OCI-LY3 (cell line): ENCODE data around the gene CLDN9.

Source experiments
- H2AFZ ChIP-seq: fragments of 200-600, 300-600 bp; shearing (Covaris generic); 2 replicates; pipeline ENCODE4 v1.6.0; 2014; ENCODE audit warnings: antibody characterized with exemption, low read depth, low read length
- H3K27ac ChIP-seq: fragments of 200-600, 300-600 bp; sonication (generic); 2 replicates; pipeline ENCODE4 v1.5.1; 2014; ENCODE audit warnings: mild to moderate bottlenecking, low read length, moderate library complexity, mixed read lengths
- H3K27me3 ChIP-seq: fragments of 200-600, 300-600 bp; sonication (generic); 2 replicates; pipeline ENCODE4 v1.6.1; 2014; ENCODE audit warnings: low read depth, low read length, mixed read lengths
- H3K36me3 ChIP-seq: fragments of 200-600, 300-600 bp; sonication (generic); replicated peaks from 2 replicates; pipeline ENCODE3; 2014; ENCODE audit warnings: low read depth, low read length, mixed read lengths
- H3K4me1 ChIP-seq: fragments of 300-600, 200-600 bp; sonication (generic); 2 replicates; pipeline ENCODE4 v1.6.1; 2014; ENCODE audit warnings: low read length, mixed read lengths
- H3K4me2 ChIP-seq: fragments of 200-600, 300-600 bp; sonication (generic); 2 replicates; pipeline ENCODE4 v1.6.1; 2014; ENCODE audit warnings: low read length, mixed read lengths
- H3K4me3 ChIP-seq: fragments of 300-600, 200-600 bp; sonication (generic); 2 replicates; pipeline ENCODE4 v1.5.1; 2014; ENCODE audit warnings: antibody characterized with exemption, mild to moderate bottlenecking, low read length, moderate library complexity
- H3K79me2 ChIP-seq: fragments of 300-600, 200-600 bp; shearing (Covaris generic); 2 replicates; pipeline ENCODE4 v1.6.1; 2014; ENCODE audit warnings: mild to moderate bottlenecking, low read length, mixed read lengths
- H3K9ac ChIP-seq: fragments of 300-600, 200-600 bp; shearing (Covaris generic); 2 replicates; pipeline ENCODE4 v1.6.0; 2014; ENCODE audit warnings: mild to moderate bottlenecking, low read length, moderate library complexity
- H3K9me3 ChIP-seq: fragments of 200-600, 300-600 bp; shearing (Covaris generic); 2 replicates; pipeline ENCODE4 v1.6.1; 2014; ENCODE audit warnings: low read length, mixed read lengths; ENCODE audit not compliant: insufficient read depth
- H4K20me1 ChIP-seq: fragments of 200-600, 300-600 bp; sonication (generic); 2 replicates; pipeline ENCODE4 v1.6.1; 2016; ENCODE audit warnings: low read length, mixed read lengths; ENCODE audit not compliant: insufficient read depth
- EZH2phosphoT487 ChIP-seq: fragments of 200-600 bp; shearing (Covaris generic); IDR thresholded peaks from 2 replicates; pipeline ENCODE4 v1.6.1; 2018; ENCODE audit warnings: antibody characterized with exemption, mixed run types, low read depth
- TF ChIP-seq, protein P1 (sequence below): fragments of 200-600, 300-600 bp; sonication (generic); IDR thresholded peaks from 2 replicates; pipeline ENCODE4 v1.5.1; 2014; ENCODE audit warnings: antibody characterized with exemption, low read length, low read depth

CLDN9 gene

DNA sequence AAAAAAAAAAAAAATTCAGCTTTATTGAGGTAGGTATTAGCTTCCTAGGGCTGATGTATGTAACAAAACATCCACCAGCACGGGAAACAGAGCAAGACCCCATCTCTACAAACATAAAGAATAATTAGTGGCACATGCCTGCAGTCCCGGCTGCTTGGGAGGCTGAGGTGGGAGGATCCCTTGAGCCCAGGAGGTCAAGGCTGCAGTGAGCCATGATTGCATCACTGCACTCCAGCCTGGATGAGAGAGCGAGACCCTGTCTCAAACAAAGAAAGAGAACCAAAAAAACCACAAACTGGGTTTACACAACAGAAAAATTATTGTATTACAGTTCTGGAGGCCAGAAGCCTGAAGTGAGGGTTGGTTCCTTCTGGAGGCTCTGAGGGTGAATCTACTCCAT is 29.7 kb downstream of the CLDN9 start:
- H2AFZ ChIP-seq: no peak overlapping the region
- no peaks in the 10 kb centered on the region for H4K20me1 ChIP-seq
- H3K9me3 ChIP-seq: no peaks in the 10 kb centered on the region
- no peak overlapping the region for H3K27ac ChIP-seq
- no peak overlapping the region for H3K4me2 ChIP-seq
- H3K27me3 ChIP-seq: no peaks in the 10 kb centered on the region
- H3K36me3 ChIP-seq: no peaks in the 10 kb centered on the region
- H3K9ac ChIP-seq: no peak overlapping the region
- no peak overlapping the region for H3K4me3 ChIP-seq
- TF ChIP-seq, protein P1, sequence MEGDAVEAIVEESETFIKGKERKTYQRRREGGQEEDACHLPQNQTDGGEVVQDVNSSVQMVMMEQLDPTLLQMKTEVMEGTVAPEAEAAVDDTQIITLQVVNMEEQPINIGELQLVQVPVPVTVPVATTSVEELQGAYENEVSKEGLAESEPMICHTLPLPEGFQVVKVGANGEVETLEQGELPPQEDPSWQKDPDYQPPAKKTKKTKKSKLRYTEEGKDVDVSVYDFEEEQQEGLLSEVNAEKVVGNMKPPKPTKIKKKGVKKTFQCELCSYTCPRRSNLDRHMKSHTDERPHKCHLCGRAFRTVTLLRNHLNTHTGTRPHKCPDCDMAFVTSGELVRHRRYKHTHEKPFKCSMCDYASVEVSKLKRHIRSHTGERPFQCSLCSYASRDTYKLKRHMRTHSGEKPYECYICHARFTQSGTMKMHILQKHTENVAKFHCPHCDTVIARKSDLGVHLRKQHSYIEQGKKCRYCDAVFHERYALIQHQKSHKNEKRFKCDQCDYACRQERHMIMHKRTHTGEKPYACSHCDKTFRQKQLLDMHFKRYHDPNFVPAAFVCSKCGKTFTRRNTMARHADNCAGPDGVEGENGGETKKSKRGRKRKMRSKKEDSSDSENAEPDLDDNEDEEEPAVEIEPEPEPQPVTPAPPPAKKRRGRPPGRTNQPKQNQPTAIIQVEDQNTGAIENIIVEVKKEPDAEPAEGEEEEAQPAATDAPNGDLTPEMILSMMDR: no peak
- no peak for TF ChIP-seq EZH2phosphoT487
- H3K4me1 ChIP-seq: peaks cover 6% of the 10 kb centered on the region; the same call in 1 of the 2 replicates
- H3K79me2 ChIP-seq: no peaks in the 10 kb centered on the region

DNA sequence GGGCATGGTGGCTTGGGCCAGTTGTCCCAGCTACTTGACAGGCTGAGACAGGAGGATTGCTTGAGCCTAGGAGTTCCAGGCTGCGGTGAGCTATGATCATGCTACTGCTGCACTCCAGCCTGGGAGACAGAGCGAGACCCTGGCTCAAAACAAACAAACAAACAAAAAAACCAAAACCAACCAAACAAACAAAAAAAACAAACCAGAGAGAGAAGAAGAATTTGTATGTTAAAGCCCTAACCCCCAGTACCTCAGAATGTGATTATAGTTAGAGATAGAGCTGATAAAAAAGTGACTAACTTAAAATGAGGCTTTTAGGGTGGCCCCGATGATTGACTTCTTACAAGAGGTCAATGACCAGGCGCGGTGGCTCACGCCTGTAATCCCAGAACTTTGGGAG is 32.0 kb downstream of the CLDN9 start:
- peak overlapping the region; percentile 85 for H3K4me2 ChIP-seq
- H3K36me3 ChIP-seq: no peaks in the 10 kb centered on the region
- no peak overlapping the region for H3K27ac ChIP-seq
- H4K20me1 ChIP-seq: no peaks in the 10 kb centered on the region
- 0 out of 2 replicates have a peak, but pooled peaks cover 4% of the 10 kb centered on the region for H3K4me1 ChIP-seq
- TF ChIP-seq EZH2phosphoT487: no peak
- TF ChIP-seq, protein P1: no peak
- H3K27me3 ChIP-seq: no peaks in the 10 kb centered on the region
- H3K79me2 ChIP-seq: no peaks in the 10 kb centered on the region
- H2AFZ ChIP-seq: no peak overlapping the region
- no peaks in the 10 kb centered on the region for H3K9me3 ChIP-seq
- H3K9ac ChIP-seq: no peak overlapping the region
- H3K4me3 ChIP-seq: peak overlapping the region; percentile 86

DNA sequence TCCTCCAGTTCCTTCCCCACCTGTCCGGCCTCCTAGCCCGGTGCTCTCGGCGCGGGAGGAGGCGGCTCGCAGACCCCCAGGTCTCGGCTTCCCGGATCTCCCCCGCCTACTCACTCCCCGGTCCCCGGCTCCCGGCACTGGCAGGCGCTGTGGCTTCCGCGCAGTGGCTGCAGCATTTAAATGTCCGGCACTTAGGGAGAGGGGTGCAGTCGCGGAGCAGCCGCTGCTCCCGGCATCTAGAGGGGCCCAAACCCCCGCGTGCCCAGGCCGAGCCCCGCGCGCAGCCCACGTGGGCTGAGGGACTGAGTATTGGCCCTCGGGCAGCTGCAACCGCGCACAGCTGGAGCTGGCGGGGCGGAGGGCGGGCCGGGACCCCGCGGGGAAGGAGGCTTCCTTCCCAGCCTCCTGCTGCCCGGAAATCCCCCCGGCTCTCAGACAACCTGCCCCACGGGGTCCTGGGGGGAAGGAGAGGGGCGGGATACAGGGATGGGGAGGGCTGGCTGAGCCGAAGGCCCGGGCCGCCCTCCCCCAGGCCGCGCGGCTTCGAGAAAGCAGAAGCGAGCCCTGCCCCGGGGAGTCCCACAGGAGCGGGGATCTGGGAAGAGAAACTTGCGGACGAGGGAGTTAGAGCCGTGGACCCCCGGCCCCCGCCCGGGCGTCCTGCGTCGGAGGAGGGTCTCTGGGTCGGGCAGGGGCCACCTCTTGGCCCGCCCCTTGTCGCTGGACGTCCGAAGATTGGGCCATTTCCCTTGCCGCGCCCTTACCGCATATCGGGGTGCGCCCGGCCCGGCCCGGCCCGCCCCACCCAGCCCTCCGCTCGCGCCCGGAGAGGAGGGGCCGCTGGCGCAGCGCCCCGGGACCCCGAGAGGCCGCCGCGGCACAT is 33.3 kb downstream of the CLDN9 start, which contains the start of gene MMP25:
MMP25 (plus strand) TSS at position 804 of the 883 bp plus-strand sequence. CDS start 357 bp downstream, outside the sequence.
- TF ChIP-seq EZH2phosphoT487: no peak
- TF ChIP-seq, protein P1: no peak
- H3K36me3 ChIP-seq: no peaks in the 10 kb centered on the region
- H3K9me3 ChIP-seq: no peaks in the 10 kb centered on the region
- H4K20me1 ChIP-seq: no peaks in the 10 kb centered on the region
- H3K9ac ChIP-seq: peak within 1 kb of the TSS; percentile 85
- no peaks in the 10 kb centered on the region for H3K79me2 ChIP-seq
- no peaks in the 10 kb centered on the region for H3K27me3 ChIP-seq
- H2AFZ ChIP-seq: peak within 1 kb of the TSS; percentile 67
- 0 out of 2 replicates have a peak, but pooled peaks cover 4% of the 10 kb centered on the region for H3K4me1 ChIP-seq
- peak within 1 kb of the TSS; percentile 36; the same call in 1 of the 2 replicates for H3K27ac ChIP-seq
- peak within 1 kb of the TSS; percentile 86 for H3K4me3 ChIP-seq
- H3K4me2 ChIP-seq: peak within 1 kb of the TSS; percentile 85

DNA sequence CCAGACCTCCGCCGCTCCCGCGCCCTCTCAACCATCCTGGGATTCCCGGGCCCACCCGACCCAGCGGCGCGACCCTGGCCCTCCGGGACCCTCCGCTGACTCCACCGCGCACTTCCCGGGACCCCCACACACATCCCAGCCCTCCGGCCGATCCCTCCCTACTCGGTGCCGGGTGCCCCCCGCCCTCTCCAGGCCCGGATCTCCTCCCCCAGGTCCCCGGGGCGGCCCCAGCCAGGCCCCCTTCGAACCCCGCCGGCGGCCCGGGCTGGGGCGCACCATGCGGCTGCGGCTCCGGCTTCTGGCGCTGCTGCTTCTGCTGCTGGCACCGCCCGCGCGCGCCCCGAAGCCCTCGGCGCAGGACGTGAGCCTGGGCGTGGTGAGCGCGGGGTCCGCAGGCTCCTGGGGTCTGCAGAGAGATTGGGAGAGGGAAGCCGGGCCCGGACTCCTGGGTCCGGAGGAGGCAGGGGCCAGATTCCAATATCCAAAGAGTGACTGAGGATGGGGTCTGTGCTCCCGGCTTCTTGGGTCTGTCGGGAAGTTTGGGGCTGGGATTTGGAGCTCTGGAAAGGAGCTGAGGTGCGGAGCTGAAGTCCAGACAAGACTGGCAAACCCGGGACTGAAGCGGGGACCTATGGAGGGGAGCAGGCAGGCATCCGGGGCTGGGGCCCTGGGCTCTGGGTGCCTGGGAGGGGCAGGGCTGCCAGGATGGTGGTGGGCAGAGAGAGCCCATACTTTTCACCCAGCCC is 34.1 kb downstream of the CLDN9 start:
- H3K9ac ChIP-seq: peak overlapping the region; percentile 85; the same call in 1 of the 2 replicates
- H3K4me2 ChIP-seq: peak overlapping the region; percentile 85
- H3K27ac ChIP-seq: no peak overlapping the region
- no peaks in the 10 kb centered on the region for H4K20me1 ChIP-seq
- H3K4me3 ChIP-seq: peak overlapping the region; percentile 86
- TF ChIP-seq EZH2phosphoT487: no peak
- TF ChIP-seq, protein P1: no peak
- H3K79me2 ChIP-seq: no peaks in the 10 kb centered on the region
- no peaks in the 10 kb centered on the region for H3K36me3 ChIP-seq
- H3K27me3 ChIP-seq: no peaks in the 10 kb centered on the region
- H3K9me3 ChIP-seq: no peaks in the 10 kb centered on the region
- no peak overlapping the region for H2AFZ ChIP-seq
- H3K4me1 ChIP-seq: 0 out of 2 replicates have a peak, but pooled peaks cover 4% of the 10 kb centered on the region
